GM12878 (cell line): Measurements from ENCODE around the gene OR2A12. TPM values are rescaled to one million over a fixed set of nuclear protein-coding genes. Genes with fewer than 3 reads are reported as not detected.

ENCODE experiments used
- ATAC-seq: fragments of 200-7000 bp; cut with Tn5 transposase; 3 replicates; pipeline ENCODE4 v1.9.1; 2020; ENCODE audit warnings: mild to moderate bottlenecking, moderate library complexity
- BruUV-seq: library from RNA; stranded (reverse); fragments of 400-500 nt; replicated peaks from 2 replicates; lab custom pipeline; 2021; lab: Mats Ljungman, UMichigan
- CTCF ChIA-PET: fragments of 300-600 bp; sonication (Branson Sonifier 250); formaldehyde crosslinking; extraction: SDS; loops from one replicate; lab custom pipeline; 2021; ENCODE audit warnings: inconsistent platforms; lab: Yijun Ruan, JAX
- POLR2A ChIA-PET: fragments of 350-600 bp; formaldehyde crosslinking; extraction: SDS; loops from one replicate; lab custom pipeline; 2021; ENCODE audit warnings: inconsistent platforms; lab: Charles Lee
- RAD21 ChIA-PET: fragments of 300-600 bp; sonication (Branson Sonifier 250); formaldehyde crosslinking; loops from one replicate; lab custom pipeline; 2023; ENCODE audit warnings: antibody characterized with exemption; ENCODE audit not compliant: unreplicated experiment; lab: Charles Lee
- SMC1A ChIA-PET: fragments of 300-600 bp; sonication (Branson Sonifier 250); formaldehyde crosslinking; loops from one replicate; lab custom pipeline; 2023; ENCODE audit not compliant: unreplicated experiment, uncharacterized antibody; lab: Charles Lee
- DNase-seq: peaks from one replicate; pipeline ENCODE4 v3.0.0-alpha.2; 2011; ENCODE audit warnings: low read depth, low spot score
- FAIRE-seq: peaks from 3 replicates; lab custom pipeline; 2011; peaks lifted over from hg19 to GRCh38; lab: Jason Lieb, UNC
- H2AFZ ChIP-seq: 2 replicates; pipeline ENCODE4 v1.6.0; 2011; ENCODE audit warnings: low read depth, low read length, control low read depth; ENCODE audit not compliant: control insufficient read depth
- H3K27ac ChIP-seq: 2 replicates; pipeline ENCODE4 v1.5.1; 2011; ENCODE audit warnings: control low read depth; ENCODE audit not compliant: control insufficient read depth, insufficient read depth
- H3K27me3 ChIP-seq, 2 experiments: replicated peaks in 1 of 2; 2 replicates each; pipeline versions ENCODE4 v1.6.0 to v1.6.1; 2011; ENCODE audit warnings: low read length in 1 of 2; ENCODE audit not compliant: control insufficient read depth in 2 of 2, insufficient read depth in 2 of 2
- H3K36me3 ChIP-seq, 2 experiments: 2 replicates each; pipeline ENCODE4 v1.5.1; 2011; ENCODE audit warnings: low read length in 1 of 2; ENCODE audit not compliant: control insufficient read depth in 2 of 2, insufficient read depth in 2 of 2
- H3K4me1 ChIP-seq: 2 replicates; pipeline ENCODE4 v1.6.1; 2011; ENCODE audit warnings: mild to moderate bottlenecking, low read length, moderate library complexity, mixed read lengths; ENCODE audit not compliant: control insufficient read depth, insufficient read depth
- H3K4me2 ChIP-seq: 2 replicates; pipeline ENCODE4 v1.6.0; 2011; ENCODE audit warnings: control low read depth; ENCODE audit not compliant: control insufficient read depth, insufficient read depth
- H3K4me3 ChIP-seq: fragments of 200-600 bp; sonication (generic); 2 replicates; pipeline ENCODE4 v1.5.1; 2016
- H3K79me2 ChIP-seq: 2 replicates; pipeline ENCODE4 v1.6.0; 2011; ENCODE audit warnings: low read length; ENCODE audit not compliant: control insufficient read depth, insufficient read depth
- H3K9ac ChIP-seq: 2 replicates; pipeline ENCODE4 v1.8.0; 2011; ENCODE audit warnings: low read length, control low read depth, mixed read lengths; ENCODE audit not compliant: control insufficient read depth, insufficient read depth
- H3K9me3 ChIP-seq: replicated peaks from 3 replicates; pipeline ENCODE4 v1.5.1; 2011; ENCODE audit warnings: mild to moderate bottlenecking, low read length; ENCODE audit not compliant: control insufficient read depth, insufficient read depth
- H4K20me1 ChIP-seq: 2 replicates; pipeline ENCODE4 v1.6.0; 2011; ENCODE audit not compliant: control insufficient read depth, insufficient read depth
- ATF7 ChIP-seq: fragments of 450-650 bp; IDR thresholded peaks from 2 replicates; pipeline ENCODE4 v1.6.1; 2016; ENCODE audit warnings: low read depth, mild to moderate bottlenecking
- GATAD2B ChIP-seq: fragments of 450-650 bp; conservative IDR thresholded peaks from 2 replicates; pipeline ENCODE4 v1.6.1; 2017; ENCODE audit warnings: low read depth, mild to moderate bottlenecking, moderate library complexity
- JUND ChIP-seq: IDR thresholded peaks from 2 replicates; pipeline ENCODE4 v1.6.1; 2012; ENCODE audit warnings: low read depth, mild to moderate bottlenecking, low read length, improper control_type of control experiment, moderate library complexity
- MEF2B ChIP-seq: fragments of 450-650 bp; IDR thresholded peaks from 2 replicates; pipeline ENCODE4 v1.6.1; 2018; ENCODE audit warnings: mild to moderate bottlenecking, moderate library complexity; ENCODE audit not compliant: partially characterized antibody, poor library complexity, severe bottlenecking
- POLR2AphosphoS5 ChIP-seq: IDR thresholded peaks from 2 replicates; pipeline ENCODE4 v1.6.1; 2011; ENCODE audit warnings: mild to moderate bottlenecking, low read length, inconsistent platforms
- POU2F2 ChIP-seq: IDR thresholded peaks from 3 replicates; pipeline ENCODE4 v1.6.1; 2011; ENCODE audit warnings: low read depth, mild to moderate bottlenecking, low read length, borderline replicate concordance
- SMAD1 ChIP-seq: fragments of 450-650 bp; IDR thresholded peaks from 2 replicates; pipeline ENCODE4 v1.6.1; 2018; ENCODE audit warnings: mild to moderate bottlenecking, low read depth; ENCODE audit not compliant: partially characterized antibody
- YBX1 ChIP-seq: fragments of 450-650 bp; IDR thresholded peaks from 2 replicates; pipeline ENCODE4 v1.6.1; 2016; ENCODE audit warnings: antibody characterized with exemption
- YY1 ChIP-seq: IDR thresholded peaks from 2 replicates; pipeline ENCODE4 v1.6.1; 2011; ENCODE audit warnings: low read depth, mild to moderate bottlenecking, low read length
- ZZZ3 ChIP-seq: IDR thresholded peaks from 2 replicates; pipeline ENCODE4 v1.6.1; 2011; ENCODE audit warnings: low read depth; ENCODE audit not compliant: control insufficient read depth, insufficient read length
- WGBS: methylation state at CpG from one replicate; pipeline ENCODE4 v1.1.6; 2016; ENCODE audit warnings: low lambda C conversion rate; ENCODE audit not compliant: insufficient replicate concordance, insufficient coverage; ENCODE audit errors: missing lambda C conversion rate; 5-methylcytosine and 5-hydroxymethylcytosine counted together
- in situ Hi-C: fragments of 300-500 bp; cut with MboI; formaldehyde crosslinking; loops from 9 replicates; pipeline ENCODE4 v1.14.3; 2018; ENCODE audit warnings: mixed read lengths
- intact Hi-C: fragments of 100-400 bp; cut with micrococcal nuclease; formaldehyde crosslinking; loops from one replicate; pipeline ENCODE4 v1.14.2; 2022; ENCODE audit not compliant: unreplicated experiment
- polyA plus RNA-seq, 11 experiments: library from polyadenylated mRNA; depleted of rRNA in 4 of 11; unstranded in 6 of 11; stranded (reverse) in 5 of 11; fragments of >200 nt; fragmentation: Nextera tagmentation in 4 of 11; fragmentation: Illumina TruSeq in 1 of 11; extraction: Ambion mirVana in 4 of 11; extraction: Trizol in 1 of 11; gene quantifications; 1 replicate in 1 of 11; 2 replicates in 10 of 11; pipeline versions ENCODE4 v1.2.1 to v1.2.3, GENCODE V29; 2011 to 2016; ENCODE audit warnings: inconsistent platforms in 2 of 11, missing spikeins in 2 of 11, low read depth in 1 of 11
- total RNA-seq, 4 experiments: library from RNA; depleted of rRNA in 3 of 4; stranded (reverse); fragments of >200 nt in 3 of 4; fragmentation: Illumina TruSeq in 1 of 4; extraction: Trizol in 1 of 4; gene quantifications; 2 replicates each; pipeline versions ENCODE4 v1.2.1 to v1.2.3, GENCODE V29; 2013 to 2021
- TF ChIP-seq, protein P1 (sequence below): fragments of 450-650 bp; IDR thresholded peaks from 2 replicates; pipeline ENCODE4 v1.6.1; 2014; ENCODE audit warnings: mild to moderate bottlenecking
- TF ChIP-seq, protein P2 (sequence below): fragments of 450-650 bp; IDR thresholded peaks from 2 replicates; pipeline ENCODE4 v1.6.1; 2018; ENCODE audit warnings: borderline replicate concordance, mild to moderate bottlenecking; ENCODE audit not compliant: partially characterized antibody

OR2A12 gene
- total and polyA plus RNA-seq, 10 of the 15 experiments (the other 5 are each of a cell fraction or from before 2014, with no cell fraction given), result not detected

DNA sequence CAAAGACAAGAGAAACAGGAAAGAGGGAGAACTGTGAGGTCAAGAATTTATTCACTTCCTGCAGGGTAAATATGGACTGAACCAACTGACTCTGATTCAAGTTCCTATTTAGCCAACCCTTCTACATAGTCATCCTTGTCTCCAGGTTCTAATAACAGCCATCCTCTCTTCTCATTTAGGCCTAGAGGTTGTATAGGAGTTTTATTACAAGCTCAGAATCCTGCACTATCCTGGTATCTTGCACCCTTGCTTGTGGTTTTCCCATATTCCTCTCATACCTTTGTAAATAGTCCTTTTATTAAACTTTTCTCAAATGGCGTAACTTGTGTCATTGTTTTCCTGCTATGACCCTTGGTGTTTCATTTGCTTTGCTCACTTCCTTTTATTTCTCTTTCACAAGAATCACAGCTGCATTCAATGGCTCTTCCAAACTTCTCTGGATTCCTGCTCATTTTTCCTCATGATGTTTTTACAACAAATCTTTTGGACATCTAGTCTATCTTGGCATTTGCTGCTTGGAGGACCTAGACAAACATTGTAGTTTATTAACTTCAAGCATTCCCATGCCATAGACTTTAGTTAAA, 49.7 kb upstream of the OR2A12 start:
- BruUV-seq, result no TSS peak
- Histone ChIP-seq H3K27me3 (no peaks in the 10 kb centered on the region), H3K4me2 (no peak overlapping the region), H3K4me3 (no peak overlapping the region), H2AFZ (no peak overlapping the region), H3K9me3 (no peaks in the 10 kb centered on the region)
- RAD21 ChIA-PET, result no interaction called here
- WGBS, result 36% methylated on average over 1 of the region's 1 CpG
- POLR2A ChIA-PET, result interaction anchor here (0.6 kb wide), 1 partner anchor 776 kb away, joined by 3 read pairs; no protein-coding TSS in a partner anchor
- SMC1A ChIA-PET, result no interaction called here
- TF ChIP-seq ATF7 (no peak), YBX1 (no peak), SMAD1 (no peak), POLR2AphosphoS5 (no peak)
- TF ChIP-seq, all 136 proteins: peak for 0
- H3K79me2 ChIP-seq, result no peaks in the 10 kb centered on the region
- ATAC-seq, result no peak
- no peak overlapping the region for H3K9ac ChIP-seq
- DNase-seq, result no peak
- intact Hi-C loops, result no loop called here
- H3K27ac ChIP-seq, result no peak overlapping the region
- CTCF ChIA-PET, result interaction anchor here (1.4 kb wide), 1 partner anchor 9 kb away, joined by 3 read pairs; no protein-coding TSS in a partner anchor
- H3K36me3 ChIP-seq, result no peaks in the 10 kb centered on the region
- no peak for FAIRE-seq
- H4K20me1 ChIP-seq, result no peaks in the 10 kb centered on the region
- H3K4me1 ChIP-seq, result no peaks in the 10 kb centered on the region
- in situ Hi-C loops, result no loop called here

DNA sequence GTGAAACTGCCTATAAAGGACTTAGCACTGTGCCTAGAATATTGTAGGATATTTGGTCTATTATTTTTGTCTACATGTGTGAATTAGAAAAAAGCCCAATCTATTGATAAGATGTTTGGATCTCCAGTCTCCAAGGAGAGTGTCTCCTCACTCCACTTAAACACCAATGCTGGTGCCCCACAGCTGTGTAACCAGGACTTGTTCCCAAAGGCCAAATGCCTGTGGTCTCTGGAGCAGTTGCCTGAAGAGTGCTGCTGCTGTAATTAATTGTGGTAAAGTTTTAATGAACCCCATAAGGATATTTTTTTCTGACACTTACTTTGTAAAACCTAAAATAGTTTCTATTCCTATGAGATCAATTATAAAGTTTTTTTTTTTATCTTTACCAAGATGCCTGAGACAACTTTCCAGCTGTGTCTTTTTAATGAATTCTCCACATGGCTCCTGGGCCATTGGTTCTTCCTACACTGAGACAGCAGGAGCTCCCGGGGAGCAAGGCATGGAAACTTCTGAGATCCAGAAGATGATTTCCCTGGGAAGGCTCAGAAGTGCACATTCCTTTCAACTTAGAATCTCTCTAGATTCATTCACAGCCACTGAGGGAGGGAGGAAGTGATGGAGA, 48.6 kb upstream of the OR2A12 start:
- CTCF ChIA-PET, result no interaction called here
- FAIRE-seq, result no peak
- TF ChIP-seq ZZZ3 (no peak), MEF2B (no peak), YY1 (no peak), GATAD2B (no peak), JUND (no peak), POU2F2 (no peak)
- TF ChIP-seq, protein P1, sequence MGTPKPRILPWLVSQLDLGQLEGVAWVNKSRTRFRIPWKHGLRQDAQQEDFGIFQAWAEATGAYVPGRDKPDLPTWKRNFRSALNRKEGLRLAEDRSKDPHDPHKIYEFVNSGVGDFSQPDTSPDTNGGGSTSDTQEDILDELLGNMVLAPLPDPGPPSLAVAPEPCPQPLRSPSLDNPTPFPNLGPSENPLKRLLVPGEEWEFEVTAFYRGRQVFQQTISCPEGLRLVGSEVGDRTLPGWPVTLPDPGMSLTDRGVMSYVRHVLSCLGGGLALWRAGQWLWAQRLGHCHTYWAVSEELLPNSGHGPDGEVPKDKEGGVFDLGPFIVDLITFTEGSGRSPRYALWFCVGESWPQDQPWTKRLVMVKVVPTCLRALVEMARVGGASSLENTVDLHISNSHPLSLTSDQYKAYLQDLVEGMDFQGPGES, result no peak
- TF ChIP-seq, protein P2, sequence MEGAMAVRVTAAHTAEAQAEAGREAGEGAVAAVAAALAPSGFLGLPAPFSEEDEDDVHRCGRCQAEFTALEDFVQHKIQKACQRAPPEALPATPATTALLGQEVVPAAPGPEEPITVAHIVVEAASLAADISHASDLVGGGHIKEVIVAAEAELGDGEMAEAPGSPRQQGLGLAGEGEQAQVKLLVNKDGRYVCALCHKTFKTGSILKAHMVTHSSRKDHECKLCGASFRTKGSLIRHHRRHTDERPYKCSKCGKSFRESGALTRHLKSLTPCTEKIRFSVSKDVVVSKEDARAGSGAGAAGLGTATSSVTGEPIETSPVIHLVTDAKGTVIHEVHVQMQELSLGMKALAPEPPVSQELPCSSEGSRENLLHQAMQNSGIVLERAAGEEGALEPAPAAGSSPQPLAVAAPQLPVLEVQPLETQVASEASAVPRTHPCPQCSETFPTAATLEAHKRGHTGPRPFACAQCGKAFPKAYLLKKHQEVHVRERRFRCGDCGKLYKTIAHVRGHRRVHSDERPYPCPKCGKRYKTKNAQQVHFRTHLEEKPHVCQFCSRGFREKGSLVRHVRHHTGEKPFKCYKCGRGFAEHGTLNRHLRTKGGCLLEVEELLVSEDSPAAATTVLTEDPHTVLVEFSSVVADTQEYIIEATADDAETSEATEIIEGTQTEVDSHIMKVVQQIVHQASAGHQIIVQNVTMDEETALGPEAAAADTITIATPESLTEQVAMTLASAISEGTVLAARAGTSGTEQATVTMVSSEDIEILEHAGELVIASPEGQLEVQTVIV, result no peak

More for the DNA sequence above, 48.6 kb upstream of the OR2A12 start:
- Histone ChIP-seq H3K4me1 (no peaks in the 10 kb centered on the region), H3K4me3 (no peak overlapping the region), H4K20me1 (no peaks in the 10 kb centered on the region), H3K4me2 (no peak overlapping the region), H2AFZ (no peak overlapping the region), H3K9me3 (no peaks in the 10 kb centered on the region), H3K36me3 (no peaks in the 10 kb centered on the region), H3K27me3 (no peaks in the 10 kb centered on the region), H3K79me2 (no peaks in the 10 kb centered on the region), H3K27ac (no peak overlapping the region), H3K9ac (no peak overlapping the region)
- BruUV-seq, result no TSS peak
- WGBS, result 75% methylated on average over 1 of the region's 1 CpG
- intact Hi-C loops, result no loop called here
- ATAC-seq (no peak), DNase-seq (no peak)
- in situ Hi-C loops, result no loop called here
- RAD21 ChIA-PET, result no interaction called here
- SMC1A ChIA-PET, result interaction anchor here (0.9 kb wide), 2 partner anchors 10 to 90 kb away, joined by 3 to 4 read pairs; no protein-coding TSS in a partner anchor
- POLR2A ChIA-PET, result no interaction called here
